WTC11 (cell line): ENCODE data around the gene SLC25A14. TPM values are rescaled to one million over a fixed set of nuclear protein-coding genes. Genes with fewer than 3 reads are reported as not detected.
"Not testable (repeated sequence)": the region's sequence is repeated elsewhere in the genome, so short reads cannot be mapped to it uniquely, and the experiment has no call there.

Source experiments
- ATAC-seq: fragments of 200-7000 bp; cut with Tn5 transposase; 2 replicates; pipeline ENCODE4 v1.10.0; 2021; ENCODE audit warnings: mild to moderate bottlenecking, moderate library complexity
- CTCF ChIA-PET: fragments of 300-600 bp; sonication (Branson Sonifier 250); formaldehyde crosslinking; loops from one replicate; lab custom pipeline; 2021; ENCODE audit warnings: antibody characterized with exemption; lab: Charles Lee
- POLR2A ChIA-PET: fragments of 350-600 bp; sonication (Branson Sonifier 250); formaldehyde crosslinking; loops from one replicate; lab custom pipeline; 2021; ENCODE audit warnings: antibody characterized with exemption; lab: Charles Lee
- DNase-seq: peaks from one replicate; pipeline ENCODE4 v3.0.0; 2021; ENCODE audit warnings: low spot score
- H3K27ac Mint-ChIP-seq: 2 replicates; pipeline ENCODE4 v1.8.0; 2021; ENCODE audit warnings: mixed read lengths
- H3K27me3 Mint-ChIP-seq: 2 replicates; pipeline ENCODE4 v1.8.0; 2021; ENCODE audit warnings: low read depth, mild to moderate bottlenecking, moderate library complexity, mixed read lengths
- H3K36me3 Mint-ChIP-seq: 2 replicates; pipeline ENCODE4 v1.8.0; 2021; ENCODE audit warnings: mixed read lengths
- H3K4me1 Mint-ChIP-seq: 2 replicates; pipeline ENCODE4 v1.8.0; 2022; ENCODE audit warnings: mixed read lengths
- H3K4me3 Mint-ChIP-seq: 2 replicates; pipeline ENCODE4 v1.8.0; 2021; ENCODE audit warnings: mild to moderate bottlenecking, moderate library complexity, mixed read lengths
- H3K9me3 Mint-ChIP-seq: 2 replicates; pipeline ENCODE4 v1.8.0; 2021; ENCODE audit warnings: mixed read lengths
- ARID4B ChIP-seq: sonication (generic); formaldehyde crosslinking; IDR thresholded peaks from 2 replicates; pipeline ENCODE4 v1.8.0; 2023; ENCODE audit warnings: missing genetic modification reagents, mild to moderate bottlenecking, borderline replicate concordance
- ATF2 ChIP-seq: sonication (generic); formaldehyde crosslinking; IDR thresholded peaks from 2 replicates; pipeline ENCODE4 v1.8.1; 2022; ENCODE audit warnings: low read depth, missing genetic modification reagents, borderline replicate concordance
- ATF3 ChIP-seq: sonication (generic); formaldehyde crosslinking; conservative IDR thresholded peaks from 2 replicates; pipeline ENCODE4 v1.8.1; 2022; ENCODE audit warnings: mild to moderate bottlenecking, missing genetic modification reagents
- ATF6 ChIP-seq: sonication (generic); formaldehyde crosslinking; IDR thresholded peaks from 2 replicates; pipeline ENCODE4 v1.8.1; 2023; ENCODE audit warnings: mild to moderate bottlenecking, missing genetic modification reagents
- CREB1 ChIP-seq: sonication (generic); formaldehyde crosslinking; IDR thresholded peaks from 2 replicates; pipeline ENCODE4 v1.8.0; 2023; ENCODE audit warnings: mild to moderate bottlenecking, missing genetic modification reagents
- E2F1 ChIP-seq: sonication (generic); formaldehyde crosslinking; IDR thresholded peaks from 2 replicates; pipeline ENCODE4 v1.8.0; 2022; ENCODE audit warnings: mild to moderate bottlenecking, missing genetic modification reagents
- EMX1 ChIP-seq: fragments of 250-450 bp; sonication (Bioruptor Pico); IDR thresholded peaks from 2 replicates; pipeline ENCODE4 v1.8.0; 2021; ENCODE audit warnings: mild to moderate bottlenecking
- FOXK1 ChIP-seq: sonication (generic); formaldehyde crosslinking; IDR thresholded peaks from 2 replicates; pipeline ENCODE4 v1.8.0; 2022; ENCODE audit warnings: mild to moderate bottlenecking, moderate library complexity, missing genetic modification reagents
- HMGA2 ChIP-seq: fragments of 250-450 bp; sonication (Bioruptor Pico); IDR thresholded peaks from 2 replicates; pipeline ENCODE4 v1.4.0; 2021; ENCODE audit warnings: mild to moderate bottlenecking, moderate library complexity
- IRF2 ChIP-seq: sonication (generic); formaldehyde crosslinking; IDR thresholded peaks from 2 replicates; pipeline ENCODE4 v1.8.0; 2022; ENCODE audit warnings: low read depth, missing genetic modification reagents, borderline replicate concordance
- MAX ChIP-seq: sonication (generic); formaldehyde crosslinking; IDR thresholded peaks from 2 replicates; pipeline ENCODE4 v1.8.0; 2022; ENCODE audit warnings: mild to moderate bottlenecking, missing genetic modification reagents
- NFYB ChIP-seq: sonication (generic); formaldehyde crosslinking; conservative IDR thresholded peaks from 2 replicates; pipeline ENCODE4 v1.8.0; 2022; ENCODE audit warnings: low read depth, missing genetic modification reagents
- OVOL2 ChIP-seq: fragments of 250-450 bp; sonication (Bioruptor Pico); IDR thresholded peaks from 2 replicates; pipeline ENCODE4 v1.9.0; 2021; ENCODE audit warnings: mild to moderate bottlenecking, borderline replicate concordance
- SMAD3 ChIP-seq: sonication (generic); formaldehyde crosslinking; IDR thresholded peaks from 2 replicates; pipeline ENCODE4 v1.8.0; 2022; ENCODE audit warnings: missing genetic modification reagents, mild to moderate bottlenecking, borderline replicate concordance
- SOX15 ChIP-seq: fragments of 250-450 bp; sonication (Bioruptor Pico); IDR thresholded peaks from 2 replicates; pipeline ENCODE4 v1.9.0; 2021; ENCODE audit warnings: mild to moderate bottlenecking
- ZNF121 ChIP-seq: sonication (generic); formaldehyde crosslinking; IDR thresholded peaks from 2 replicates; pipeline ENCODE4 v1.8.0; 2023; ENCODE audit warnings: missing genetic modification reagents
- total RNA-seq: library from RNA; stranded (reverse); gene quantifications from 3 replicates; pipeline ENCODE4 v1.2.3, GENCODE V29; 2021

Gene SLC25A14
- total RNA-seq, 1 experiment from 2014 or later = 21.2 TPM

- H3K27me3 Mint-ChIP-seq = no peaks in the 10 kb centered on the region; the same call in 1 of the 2 replicates
- H3K4me1 Mint-ChIP-seq = peaks cover 10% of the 10 kb centered on the region
- DNase-seq = no peak
- no peak for TF ChIP-seq NFYB
- TF ChIP-seq E2F1 (CRISPR knock-in tag) = no peak
- no peak for TF ChIP-seq MAX (CRISPR knock-in tag)
- no peak for TF ChIP-seq EMX1
- no peak for TF ChIP-seq FOXK1 (CRISPR knock-in tag)
- no peak for TF ChIP-seq CREB1 (CRISPR knock-in tag)
- no peak for TF ChIP-seq ARID4B (CRISPR knock-in tag)
- TF ChIP-seq SMAD3 = no peak
- TF ChIP-seq OVOL2 (CRISPR knock-in tag) = no peak
- TF ChIP-seq IRF2 (CRISPR knock-in tag) = no peak
- TF ChIP-seq ATF2 = no peak
- TF ChIP-seq SOX15 (CRISPR knock-in tag) = no peak
- no peak for TF ChIP-seq ATF6 (CRISPR knock-in tag)
- TF ChIP-seq ATF3 = no peak
- no peak for TF ChIP-seq HMGA2
- no peak for TF ChIP-seq ZNF121
- ChIA-PET POLR2A (no interaction called here), CTCF (no interaction called here)
- H3K4me3 Mint-ChIP-seq = no peak overlapping the region
- no peaks in the 10 kb centered on the region for H3K9me3 Mint-ChIP-seq
- no peak for ATAC-seq
- H3K36me3 Mint-ChIP-seq = no peaks in the 10 kb centered on the region
- no peak overlapping the region for H3K27ac Mint-ChIP-seq
These were observed 3.2 kb upstream of the SLC25A14 start for GRCh38 chrX:130336531-130336930.

- H3K27ac Mint-ChIP-seq, H3K27me3 Mint-ChIP-seq, ATAC-seq, DNase-seq, H3K36me3 Mint-ChIP-seq, H3K9me3 Mint-ChIP-seq, CTCF ChIA-PET: not testable (repeated sequence)
- POLR2A ChIA-PET = interaction anchor here (0.6 kb wide), 1 partner anchor 358 kb away, joined by 8 read pairs; no protein-coding TSS in a partner anchor
- Mint-ChIP-seq H3K4me1 (peaks cover 28% of the 10 kb centered on the region), H3K4me3 (peak overlapping the region; percentile 87)
These were observed 850 bp upstream of the SLC25A14 start for GRCh38 chrX:130338869-130339268.
